Psoas muscle (tissue), 8 donors: ENCODE results near the gene SUSD5. TPM values are rescaled to one million over a fixed set of nuclear protein-coding genes. Genes with fewer than 3 reads are reported as not detected.

Experiments used
- ATAC-seq, 4 donors: fragments of 200-7000 bp; cut with Tn5 transposase; one replicate each; pipeline ENCODE4 v1.9.1; 2020; ENCODE audit warnings: moderate library complexity in 3 of 4, mild to moderate bottlenecking in 2 of 4
- DNase-seq, 2 donors: peaks; one replicate each; pipeline ENCODE4 v3.0.0-alpha.2; 2020
- H3K27ac ChIP-seq: fragments of 200-600 bp; one replicate; pipeline ENCODE4 v1.8.0; 2022
- H3K27me3 ChIP-seq, 3 donors: fragments of 200-600 bp in 1 of 3; one replicate each; pipeline versions ENCODE4 v1.6.1 to v1.8.0; 2013 to 2022; ENCODE audit warnings: low read length in 2 of 3, mild to moderate bottlenecking in 2 of 3, moderate library complexity in 1 of 3; ENCODE audit not compliant: insufficient read depth in 3 of 3
- H3K36me3 ChIP-seq, 2 donors: fragments of 200-600 bp in 1 of 2; one replicate each; pipeline versions ENCODE4 v1.6.1 to v1.8.0; 2013 to 2022; ENCODE audit warnings: low read depth in 1 of 2, mild to moderate bottlenecking in 1 of 2, moderate library complexity in 1 of 2; ENCODE audit not compliant: insufficient read depth in 1 of 2
- H3K4me1 ChIP-seq: fragments of 200-600 bp; one replicate; pipeline ENCODE4 v1.8.0; 2022
- H3K4me3 ChIP-seq: fragments of 200-600 bp; one replicate; pipeline ENCODE4 v1.8.0; 2022; ENCODE audit warnings: mild to moderate bottlenecking
- H3K9me3 ChIP-seq: fragments of 200-600 bp; one replicate; pipeline ENCODE4 v1.8.0; 2022
- WGBS, 3 donors: extraction: QIAGEN DNeasy Blood & Tissue Kit; methylation state at CpG; one replicate each; pipeline versions ENCODE4 v1.1.6 to v1.1.7; 2013; 5-methylcytosine and 5-hydroxymethylcytosine counted together
- intact Hi-C, 2 donors: fragments of 100-400 bp; cut with DNase I; formaldehyde crosslinking; loops; one replicate each; pipeline versions ENCODE4 v1.11.0 to v1.14.2; 2022
- polyA plus RNA-seq, 3 donors: library from polyadenylated mRNA; stranded (reverse); fragments of 200-250 nt; gene quantifications; one replicate each; pipeline ENCODE4 v1.2.3, GENCODE V29; 2013
- total RNA-seq, 4 donors: library from RNA; stranded (reverse); fragmentation: NEBNext Ultra II Directional in 2 of 4; extraction: Animal tissue kit (Norgen Biotek cat#: 25700) in 2 of 4; gene quantifications; one replicate each; pipeline versions ENCODE4 v1.2.1 to v1.2.4, GENCODE V29; 2021 to 2023
- TF ChIP-seq, protein P1 (sequence below): fragments of 200-600 bp; IDR thresholded peaks from one replicate; pipeline ENCODE4 v1.8.0; 2022; ENCODE audit warnings: antibody characterized with exemption
- donor health status: healthy with polysubstance abuse.
- donor health status: DM: no; HTN: no; CAD: no; lungs with moderate emphysema.
- donor health status: Bipolar disorder and iron deficiency.
- donor health status: healthy.
- donor health status: DM: yes; HTN: yes; CAD: no.
- donor health status: DM: no; HTN: no; CAD: no.
- donor health status: DM: no; HTN: no; CAD: no.
- donor health status: DM: yes; HTN: yes; CAD: no.

SUSD5 gene
- total and polyA plus RNA-seq, 7 donors: 0.30 to 2.0 (median 0.71) TPM

GRCh38 chr3:33219175-33219487, 521 bp upstream of the SUSD5 start:
- ATAC-seq: no peak

GRCh38 chr3:33217866-33218445, 654 bp downstream of the SUSD5 start:
- ATAC-seq: no peak

More at GRCh38 chr3:33219175-33219487, 521 bp upstream of the SUSD5 start:
- Histone ChIP-seq H3K4me3 (peak overlapping the region; percentile 60), H3K4me1 (no peaks in the 10 kb centered on the region), H3K9me3 (no peaks in the 10 kb centered on the region), H3K27me3 (peaks cover 0 to 22% (median 0%) of the 10 kb centered on the region in 3 donors), H3K27ac (no peak overlapping the region), H3K36me3 (no peaks in the 10 kb centered on the region)
- intact Hi-C loops: no loop called here
- WGBS, 3 donors: 10 to 14% (median 12%) methylated on average over 13 to 15 of the region's 15 CpGs
- TF ChIP-seq, protein P1, sequence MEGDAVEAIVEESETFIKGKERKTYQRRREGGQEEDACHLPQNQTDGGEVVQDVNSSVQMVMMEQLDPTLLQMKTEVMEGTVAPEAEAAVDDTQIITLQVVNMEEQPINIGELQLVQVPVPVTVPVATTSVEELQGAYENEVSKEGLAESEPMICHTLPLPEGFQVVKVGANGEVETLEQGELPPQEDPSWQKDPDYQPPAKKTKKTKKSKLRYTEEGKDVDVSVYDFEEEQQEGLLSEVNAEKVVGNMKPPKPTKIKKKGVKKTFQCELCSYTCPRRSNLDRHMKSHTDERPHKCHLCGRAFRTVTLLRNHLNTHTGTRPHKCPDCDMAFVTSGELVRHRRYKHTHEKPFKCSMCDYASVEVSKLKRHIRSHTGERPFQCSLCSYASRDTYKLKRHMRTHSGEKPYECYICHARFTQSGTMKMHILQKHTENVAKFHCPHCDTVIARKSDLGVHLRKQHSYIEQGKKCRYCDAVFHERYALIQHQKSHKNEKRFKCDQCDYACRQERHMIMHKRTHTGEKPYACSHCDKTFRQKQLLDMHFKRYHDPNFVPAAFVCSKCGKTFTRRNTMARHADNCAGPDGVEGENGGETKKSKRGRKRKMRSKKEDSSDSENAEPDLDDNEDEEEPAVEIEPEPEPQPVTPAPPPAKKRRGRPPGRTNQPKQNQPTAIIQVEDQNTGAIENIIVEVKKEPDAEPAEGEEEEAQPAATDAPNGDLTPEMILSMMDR: no peak
- no peak for DNase-seq

GRCh38 chr3:33215739-33216138, 2.9 kb downstream of the SUSD5 start:
- peaks cover 0 to 22% (median 0%) of the 10 kb centered on the region in 3 donors for H3K27me3 ChIP-seq
- H3K9me3 ChIP-seq: no peaks in the 10 kb centered on the region
- no peak overlapping the region for H3K27ac ChIP-seq
- DNase-seq (no peak), ATAC-seq (no peak)
- H3K4me3 ChIP-seq: no peak overlapping the region
- TF ChIP-seq, protein P1: no peak
- H3K4me1 ChIP-seq: no peaks in the 10 kb centered on the region
- H3K36me3 ChIP-seq: no peaks in the 10 kb centered on the region
- intact Hi-C loops: no loop called here
- WGBS, 3 donors: 89 to 96% (median 96%) methylated on average over 3 of the region's 3 CpGs

More at GRCh38 chr3:33217866-33218445, 654 bp downstream of the SUSD5 start:
- H3K4me3 ChIP-seq: peak overlapping the region; percentile 60
- H3K4me1 ChIP-seq: no peaks in the 10 kb centered on the region
- TF ChIP-seq, protein P1: no peak
- WGBS, 3 donors: 2 to 3% (median 3%) methylated on average over 19 of the region's 19 CpGs
- H3K9me3 ChIP-seq: no peaks in the 10 kb centered on the region
- intact Hi-C loops: no loop called here
- H3K27ac ChIP-seq: no peak overlapping the region
- DNase-seq: no peak
- peaks cover 0 to 22% (median 0%) of the 10 kb centered on the region in 3 donors for H3K27me3 ChIP-seq
- no peaks in the 10 kb centered on the region for H3K36me3 ChIP-seq

GRCh38 chr3:33212406-33212805, 6.2 kb downstream of the SUSD5 start:
- Histone ChIP-seq H3K27ac (no peak overlapping the region), H3K4me1 (no peaks in the 10 kb centered on the region), H3K36me3 (no peaks in the 10 kb centered on the region), H3K4me3 (no peak overlapping the region), H3K9me3 (no peaks in the 10 kb centered on the region), H3K27me3 (no peaks in the 10 kb centered on the region)
- ATAC-seq: no peak
- TF ChIP-seq, protein P1: no peak
- WGBS, 3 donors: 82 to 93% (median 91%) methylated on average over 3 of the region's 3 CpGs
- DNase-seq: no peak
- intact Hi-C loops: no loop called here

DNA sequence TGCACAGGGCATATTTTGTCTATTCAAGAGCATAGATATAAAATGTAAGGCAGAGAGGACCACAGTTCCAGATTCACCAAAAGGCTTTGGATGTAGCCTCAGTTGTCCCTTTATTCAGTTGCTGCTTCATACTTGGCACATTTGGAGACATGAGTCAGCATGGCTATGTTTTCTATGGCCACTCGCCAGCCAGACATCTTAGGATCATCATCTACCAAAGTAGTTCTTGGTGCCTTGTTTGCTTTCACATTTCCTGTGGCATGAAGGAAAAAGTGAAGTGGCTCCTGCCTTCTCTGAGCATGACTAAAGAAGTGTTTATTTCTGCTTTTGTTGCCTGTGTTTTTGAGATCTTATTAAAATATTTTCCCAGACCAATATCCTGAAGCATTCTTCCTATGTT, 7.2 kb downstream of the SUSD5 start:
- ATAC-seq (no peak), DNase-seq (no peak)
- H3K27me3 ChIP-seq: no peaks in the 10 kb centered on the region
- no peak overlapping the region for H3K27ac ChIP-seq
- TF ChIP-seq, protein P1: no peak
- no peaks in the 10 kb centered on the region for H3K9me3 ChIP-seq
- WGBS, 3 donors: 84 to 96% (median 85%) methylated on average over 1 of the region's 1 CpG
- no peaks in the 10 kb centered on the region for H3K4me1 ChIP-seq
- intact Hi-C loops: no loop called here
- no peaks in the 10 kb centered on the region for H3K36me3 ChIP-seq
- H3K4me3 ChIP-seq: no peak overlapping the region
